ENCODE measurements around the gene SLC2A5.
"Not testable (repeated sequence)": the region's sequence is repeated elsewhere in the genome, so short reads cannot be mapped to it uniquely, and the experiment has no call there.

Gene SLC2A5

DNA sequence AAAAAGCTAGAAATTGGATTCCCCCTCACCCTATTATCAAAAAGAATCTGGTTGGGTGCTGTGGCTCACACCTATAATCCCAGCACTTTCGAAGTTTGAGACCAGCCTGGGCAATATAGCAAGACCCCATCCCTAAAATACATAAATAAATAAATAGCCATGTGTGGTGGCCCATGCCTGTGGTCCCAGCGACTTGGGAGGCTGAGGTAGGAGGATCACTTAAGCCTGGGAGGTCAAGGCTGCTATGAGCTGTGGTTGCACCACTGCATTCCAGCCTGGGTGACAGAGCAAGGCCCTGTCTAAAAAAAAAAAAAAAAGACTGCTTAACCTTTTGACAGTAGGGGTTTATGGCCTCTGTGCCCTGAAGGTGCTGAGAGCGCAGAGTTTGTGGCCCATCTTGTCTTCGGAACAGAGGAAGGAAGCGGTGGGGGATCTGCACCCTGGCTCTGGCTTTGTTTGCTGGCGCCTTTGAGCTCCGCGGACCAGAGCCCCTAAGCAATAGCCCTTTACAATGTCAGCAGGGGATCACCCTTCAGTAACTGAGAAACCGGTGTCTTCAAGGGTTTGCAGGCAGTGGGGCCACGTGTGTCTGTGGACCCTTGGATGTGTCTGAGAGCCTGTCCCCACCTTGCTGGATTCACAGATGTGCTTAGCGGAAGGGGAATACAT is 65.3 kb downstream of the SLC2A5 start:
- Histone ChIP-seq H3K4me3 (replicated peaks; ENCODE audit: insufficient read depth, low read length) (no peak overlapping the region), H3K27ac (replicated peaks) (no peak overlapping the region), H3K27me3 (ENCODE audit: insufficient read depth, poor library complexity, severe bottlenecking) (no peaks in the 10 kb centered on the region)
- DNase-seq (ENCODE audit: low read depth in 1 of 2, low spot score in 1 of 2): no peak
- TF ChIP-seq CTCF (IDR thresholded peaks at IDR 0.05; ENCODE audit: insufficient read depth, low read length) (no peak), REST (IDR thresholded peaks at IDR 0.05; ENCODE audit: insufficient replicate concordance, low read depth) (no peak), SPI1 (IDR thresholded peaks at IDR 0.05; ENCODE audit: borderline replicate concordance, low read depth) (no peak), POLR2AphosphoS5 (IDR thresholded peaks at IDR 0.05; ENCODE audit: low read depth) (no peak), GABPA (IDR thresholded peaks at IDR 0.05; ENCODE audit: low read depth) (no peak)

DNA sequence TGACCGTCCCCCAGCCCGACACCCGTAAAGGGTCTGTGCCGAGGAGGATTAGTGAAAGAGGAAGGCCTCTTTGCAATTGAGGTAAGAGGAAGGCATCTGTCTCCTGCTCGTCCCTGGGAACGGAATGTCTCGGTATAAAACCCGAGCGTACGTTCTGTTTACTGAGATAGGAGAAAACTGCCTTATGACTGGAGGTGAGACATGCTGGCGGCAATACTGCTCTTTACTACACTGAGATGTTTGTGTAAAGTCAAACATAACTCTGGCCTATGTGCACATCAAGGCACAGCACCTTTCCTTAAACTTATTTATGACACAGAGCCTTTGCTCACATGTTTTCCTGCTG is 67.2 kb downstream of the SLC2A5 start:
- H3K27me3 ChIP-seq (ENCODE audit: insufficient read depth, poor library complexity, severe bottlenecking); H3K4me3 ChIP-seq (replicated peaks; ENCODE audit: insufficient read depth, low read length); H3K27ac ChIP-seq (replicated peaks); DNase-seq (ENCODE audit: low read depth in 1 of 2, low spot score in 1 of 2): not testable (repeated sequence)
- TF ChIP-seq SPI1 (IDR thresholded peaks at IDR 0.05; ENCODE audit: borderline replicate concordance, low read depth): 0 out of 2 replicates have a peak, but pooled peaks have one; percentile 8

GRCh38 chr1:9001534-9002214 is 67.8 kb downstream of the SLC2A5 start:
- H3K27me3 ChIP-seq (ENCODE audit: insufficient read depth, poor library complexity, severe bottlenecking); H3K4me3 ChIP-seq (replicated peaks; ENCODE audit: insufficient read depth, low read length); DNase-seq (ENCODE audit: low read depth in 1 of 2, low spot score in 1 of 2): not testable (repeated sequence)

GRCh38 chr1:8993962-8994675 is 75.3 kb downstream of the SLC2A5 start:
- not testable (repeated sequence) for DNase-seq (ENCODE audit: low read depth in 1 of 2, low spot score in 1 of 2); H3K27me3 ChIP-seq (ENCODE audit: insufficient read depth, poor library complexity, severe bottlenecking); H3K27ac ChIP-seq (replicated peaks); H3K4me3 ChIP-seq (replicated peaks; ENCODE audit: insufficient read depth, low read length)

More at GRCh38 chr1:9001534-9002214, 67.8 kb downstream of the SLC2A5 start:
- H3K27ac ChIP-seq (replicated peaks): not testable (repeated sequence)

DNA sequence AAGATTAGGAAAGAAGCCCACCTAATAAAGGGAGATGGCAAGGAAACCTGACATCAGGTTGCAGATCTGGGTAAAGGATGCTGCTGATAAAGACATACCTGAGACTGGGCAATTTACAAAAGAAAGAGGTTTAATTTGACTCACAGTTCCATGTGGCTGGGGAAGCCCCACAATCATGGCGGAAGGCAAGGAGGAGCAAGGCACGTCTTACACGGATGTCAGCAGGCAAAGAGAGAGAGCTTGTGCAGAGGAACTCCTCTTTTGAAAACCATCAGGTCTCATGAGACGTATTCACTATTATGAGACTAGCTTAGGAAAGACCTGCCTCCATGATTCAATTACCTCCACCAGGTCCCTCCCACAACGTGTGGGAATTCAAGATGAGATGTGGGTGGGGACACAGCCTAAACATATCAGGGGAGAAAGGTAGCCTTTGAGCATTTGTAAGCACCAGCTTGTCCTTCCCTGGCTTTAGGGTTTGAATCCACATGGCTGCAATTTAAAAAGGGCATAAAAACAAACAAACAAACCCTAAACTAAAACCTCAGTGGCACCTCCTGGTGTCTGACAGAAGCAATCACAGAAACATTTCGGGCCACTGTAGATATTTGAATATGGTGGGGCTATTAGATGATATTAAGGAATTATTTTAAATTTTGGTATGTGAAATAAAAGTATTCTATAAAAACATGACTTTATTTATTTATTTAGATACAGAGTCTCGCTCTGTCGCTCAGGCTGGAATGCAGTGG is 76.3 kb downstream of the SLC2A5 start:
- H3K27ac ChIP-seq (replicated peaks): no peak overlapping the region
- H3K4me3 ChIP-seq (replicated peaks; ENCODE audit: insufficient read depth, low read length): no peak overlapping the region
- DNase-seq (ENCODE audit: low read depth in 1 of 2, low spot score in 1 of 2): no peak
- TF ChIP-seq GABPA (IDR thresholded peaks at IDR 0.05; ENCODE audit: low read depth) (no peak), POLR2AphosphoS5 (IDR thresholded peaks at IDR 0.05; ENCODE audit: low read depth) (no peak), REST (IDR thresholded peaks at IDR 0.05; ENCODE audit: insufficient replicate concordance, low read depth) (no peak), SPI1 (IDR thresholded peaks at IDR 0.05; ENCODE audit: borderline replicate concordance, low read depth) (no peak), CTCF (IDR thresholded peaks at IDR 0.05; ENCODE audit: insufficient read depth, low read length) (no peak)
- no peaks in the 10 kb centered on the region for H3K27me3 ChIP-seq (ENCODE audit: insufficient read depth, poor library complexity, severe bottlenecking)

Measured in HL-60 (cell line).